BJ (cell line): Measurements from ENCODE around the gene ZDHHC22. TPM values are rescaled to one million over a fixed set of nuclear protein-coding genes. Genes with fewer than 3 reads are reported as not detected.

Source experiments
- CTCF ChIA-PET: fragments of 350-600 bp; formaldehyde crosslinking; extraction: SDS; loops from one replicate; lab custom pipeline; 2021; ENCODE audit warnings: antibody characterized with exemption, inconsistent platforms; lab: Yijun Ruan, JAX
- POLR2A ChIA-PET: fragments of 300-600 bp; sonication (Branson Sonifier 250); formaldehyde crosslinking; extraction: SDS; loops from one replicate; lab custom pipeline; 2021; ENCODE audit warnings: antibody characterized with exemption; lab: Charles Lee
- DNase-seq: peaks from one replicate; pipeline ENCODE4 v3.0.0-alpha.2; 2011; ENCODE audit warnings: low read depth
- H3K27me3 ChIP-seq: 2 replicates; pipeline ENCODE4 v1.6.0; 2011; ENCODE audit warnings: low read length; ENCODE audit not compliant: control insufficient read depth, insufficient read depth
- H3K36me3 ChIP-seq: 2 replicates; pipeline ENCODE4 v1.5.1; 2011; ENCODE audit warnings: low read length; ENCODE audit not compliant: control insufficient read depth, insufficient read depth
- H3K4me3 ChIP-seq: 2 replicates; pipeline ENCODE4 v1.5.1; 2011; ENCODE audit warnings: low read depth, mild to moderate bottlenecking, control low read depth, low read length
- CTCF ChIP-seq: IDR thresholded peaks from 2 replicates; pipeline ENCODE4 v1.5.1; 2011; ENCODE audit warnings: low read depth, mild to moderate bottlenecking, control low read depth, inconsistent platforms, low read length, moderate library complexity; ENCODE audit not compliant: insufficient read depth
- polyA plus RNA-seq: library from polyadenylated mRNA; depleted of rRNA; stranded (reverse); fragments of >200 nt; gene quantifications from 2 replicates; pipeline ENCODE4 v1.2.3, GENCODE V29; 2011

Gene ZDHHC22
- polyA plus RNA-seq, 1 experiment: not detected

- no peaks in the 10 kb centered on the region for H3K36me3 ChIP-seq
- no peak for TF ChIP-seq CTCF
- peaks cover 8% of the 10 kb centered on the region for H3K27me3 ChIP-seq
- ChIA-PET POLR2A (interaction anchor here (0.5 kb wide), 1 partner anchor 40 kb away, joined by 4 read pairs; no protein-coding TSS in a partner anchor), CTCF (interaction anchor here (1.2 to 2.4 kb wide), 4 partner anchors 9 to 55 kb away, joined by 3 to 6 read pairs (median 4); no protein-coding TSS in a partner anchor)
- H3K4me3 ChIP-seq: no peak overlapping the region
- DNase-seq: peak; percentile 20
These were observed 16.7 kb upstream of the ZDHHC22 start for GRCh38 chr14:77158175-77158881.

- H3K4me3 ChIP-seq: no peak overlapping the region
- TF ChIP-seq CTCF: no peak
- DNase-seq: no peak
- CTCF ChIA-PET: interaction anchor here (1.2 to 2.4 kb wide), 4 partner anchors 8 to 55 kb away, joined by 3 to 6 read pairs (median 4); no protein-coding TSS in a partner anchor
- no peaks in the 10 kb centered on the region for H3K36me3 ChIP-seq
- POLR2A ChIA-PET: interaction anchor here (0.5 kb wide), 1 partner anchor 39 kb away, joined by 4 read pairs; no protein-coding TSS in a partner anchor
- H3K27me3 ChIP-seq: peaks cover 11% of the 10 kb centered on the region
These were observed 16.1 kb upstream of the ZDHHC22 start for GRCh38 chr14:77157740-77158139.

GRCh38 chr14:77155083-77155482 lies 13.5 kb upstream of the ZDHHC22 start:
- CTCF ChIA-PET: interaction anchor here (4.7 kb wide), 1 partner anchor 160 kb away, joined by 59 read pairs; no protein-coding TSS in a partner anchor
- POLR2A ChIA-PET: no interaction called here
- H3K4me3 ChIP-seq: no peak overlapping the region
- DNase-seq: no peak
- no peaks in the 10 kb centered on the region for H3K36me3 ChIP-seq
- H3K27me3 ChIP-seq: peaks cover 11% of the 10 kb centered on the region
- no peak for TF ChIP-seq CTCF

- H3K36me3 ChIP-seq: no peaks in the 10 kb centered on the region
- DNase-seq: no peak
- H3K4me3 ChIP-seq: no peak overlapping the region
- no peak for TF ChIP-seq CTCF
- peaks cover 11% of the 10 kb centered on the region for H3K27me3 ChIP-seq
- ChIA-PET POLR2A (no interaction called here), CTCF (interaction anchor here (1.6 to 4.7 kb wide), 2 partner anchors 160 to 395 kb away, joined by 3 to 59 read pairs; no protein-coding TSS in a partner anchor)
These were observed 12.8 kb upstream of the ZDHHC22 start for GRCh38 chr14:77154421-77154820.

- ChIA-PET POLR2A (no interaction called here), CTCF (interaction anchor here (1.6 to 4.7 kb wide), 3 partner anchors 161 to 396 kb away, joined by 3 to 59 read pairs (median 17); no protein-coding TSS in a partner anchor)
- H3K36me3 ChIP-seq: no peaks in the 10 kb centered on the region
- H3K4me3 ChIP-seq: no peak overlapping the region
- DNase-seq: no peak
- peaks cover 11% of the 10 kb centered on the region for H3K27me3 ChIP-seq
- TF ChIP-seq CTCF: no peak
These were observed 12.2 kb upstream of the ZDHHC22 start for GRCh38 chr14:77153802-77154201.
